NCI-H1930 (cell line): ENCODE data around the gene SRPRB.

ENCODE experiments used
- DNase-seq, 2 experiments: peaks; one replicate each; lab custom pipeline; 2025; lab: John Stamatoyannopoulos, UW

Gene SRPRB

DNA sequence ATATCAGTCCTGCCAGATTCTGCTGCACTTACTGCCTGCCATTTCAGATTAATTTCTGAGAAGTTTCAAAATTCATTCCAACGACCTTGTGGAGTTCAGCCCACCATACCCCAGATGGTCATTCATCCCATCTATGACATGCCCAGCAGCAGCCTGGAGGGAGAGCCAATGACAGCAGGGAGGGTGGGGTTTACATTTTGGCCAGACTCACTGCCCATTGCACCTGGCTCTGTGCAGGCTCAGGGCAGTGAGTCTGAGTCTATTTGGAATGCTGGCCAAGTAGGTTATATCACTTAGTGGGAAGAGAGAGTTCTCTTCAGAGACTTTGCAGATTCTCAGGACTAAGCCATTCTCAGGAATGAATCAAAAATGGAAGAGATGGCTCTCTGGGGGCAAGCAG is 21.5 kb downstream of the SRPRB start:
- DNase-seq: no peak

DNA sequence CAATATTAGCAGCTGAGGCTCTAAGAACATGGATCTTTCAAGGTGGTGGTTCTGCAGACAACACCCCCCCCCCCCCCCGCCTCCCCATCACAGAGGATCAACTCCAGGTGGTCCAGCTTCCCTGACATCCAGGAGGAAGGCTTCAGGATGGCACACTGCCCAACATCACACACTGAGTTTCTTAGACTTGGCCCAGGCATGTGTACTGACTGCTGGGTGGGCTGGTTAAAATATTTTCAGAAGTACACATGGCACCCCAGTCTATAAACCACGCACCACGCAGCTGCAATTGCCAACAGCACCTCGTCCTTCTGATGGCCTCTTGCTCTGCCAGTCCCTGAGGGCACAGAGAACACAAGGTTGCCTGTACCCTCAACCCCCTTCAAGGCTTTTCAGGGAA is 22.1 kb downstream of the SRPRB start:
- DNase-seq: no peak

DNA sequence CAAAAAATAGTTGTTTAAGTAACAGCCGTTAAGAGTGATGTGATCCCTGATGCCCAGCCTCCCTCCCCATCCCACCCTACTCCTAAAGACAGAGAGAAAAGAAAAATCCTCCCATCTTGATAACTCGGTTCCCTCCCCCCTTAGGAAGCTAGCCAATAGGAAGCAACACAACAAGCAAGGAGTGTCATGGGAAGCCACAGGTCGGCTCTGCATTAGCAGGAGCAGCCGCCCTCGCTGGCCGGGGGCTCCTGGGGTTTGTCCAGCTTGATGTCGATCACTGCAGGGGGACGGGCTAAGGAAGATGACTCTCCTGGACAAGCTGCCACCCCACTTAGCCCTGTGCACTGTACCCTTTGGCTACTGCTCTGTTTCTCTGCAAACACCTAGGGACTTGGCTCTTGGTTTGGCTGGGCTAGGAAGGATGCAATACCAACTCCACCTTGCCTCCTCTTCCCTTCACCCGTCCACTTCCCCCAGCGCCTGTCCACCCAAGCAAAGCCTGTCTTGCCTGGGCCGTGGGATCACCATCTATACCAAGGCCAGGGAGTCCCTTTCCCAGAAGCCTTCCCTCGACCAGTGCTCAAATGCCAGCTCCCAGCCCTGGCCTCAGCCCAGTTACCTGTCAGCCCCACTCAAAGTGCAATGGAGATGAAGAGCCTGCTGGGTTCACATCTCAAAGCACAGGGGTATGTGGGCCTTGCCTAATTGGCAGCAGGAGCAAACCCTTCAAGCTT is 23.1 kb downstream of the SRPRB start:
- DNase-seq: no peak

DNA sequence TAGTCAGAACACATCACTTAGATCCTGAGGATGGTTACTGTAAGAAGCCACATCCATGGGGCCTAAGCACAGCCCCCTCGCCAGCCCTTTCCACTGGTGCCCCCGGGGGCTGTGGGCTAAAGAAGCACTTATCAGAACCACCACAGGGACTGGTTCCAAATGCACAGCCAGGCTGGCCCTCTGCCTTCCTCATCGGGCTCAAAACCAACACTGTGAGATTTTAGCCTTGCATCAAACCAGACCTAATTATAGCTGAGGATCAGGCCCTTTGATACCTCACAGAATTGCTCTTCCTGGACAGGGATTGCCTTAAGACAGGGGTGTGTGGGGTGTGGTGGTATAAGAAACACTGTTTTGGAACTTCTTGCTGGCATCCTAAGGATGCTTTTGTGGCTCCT is 23.7 kb downstream of the SRPRB start:
- no peak for DNase-seq

DNA sequence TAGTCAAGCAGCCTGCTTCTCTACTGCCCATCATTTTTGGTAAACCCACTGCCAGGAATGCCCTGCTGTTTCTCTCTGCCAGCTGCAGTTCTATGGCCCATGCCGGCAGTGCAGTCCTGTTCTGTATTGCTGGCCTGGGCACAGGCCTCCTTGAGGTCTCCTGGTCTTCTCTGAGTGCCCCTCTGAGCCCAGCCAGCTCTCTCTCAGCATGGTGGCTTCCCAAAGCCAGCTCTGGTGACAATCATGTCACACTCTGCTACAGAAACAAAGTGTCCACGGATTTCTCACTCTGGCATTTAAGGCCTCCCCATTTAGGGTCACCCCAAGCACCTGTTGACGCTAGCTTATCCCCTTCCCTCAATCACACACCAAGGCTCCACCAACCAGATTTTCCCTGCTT is 24.5 kb downstream of the SRPRB start:
- no peak for DNase-seq

DNA sequence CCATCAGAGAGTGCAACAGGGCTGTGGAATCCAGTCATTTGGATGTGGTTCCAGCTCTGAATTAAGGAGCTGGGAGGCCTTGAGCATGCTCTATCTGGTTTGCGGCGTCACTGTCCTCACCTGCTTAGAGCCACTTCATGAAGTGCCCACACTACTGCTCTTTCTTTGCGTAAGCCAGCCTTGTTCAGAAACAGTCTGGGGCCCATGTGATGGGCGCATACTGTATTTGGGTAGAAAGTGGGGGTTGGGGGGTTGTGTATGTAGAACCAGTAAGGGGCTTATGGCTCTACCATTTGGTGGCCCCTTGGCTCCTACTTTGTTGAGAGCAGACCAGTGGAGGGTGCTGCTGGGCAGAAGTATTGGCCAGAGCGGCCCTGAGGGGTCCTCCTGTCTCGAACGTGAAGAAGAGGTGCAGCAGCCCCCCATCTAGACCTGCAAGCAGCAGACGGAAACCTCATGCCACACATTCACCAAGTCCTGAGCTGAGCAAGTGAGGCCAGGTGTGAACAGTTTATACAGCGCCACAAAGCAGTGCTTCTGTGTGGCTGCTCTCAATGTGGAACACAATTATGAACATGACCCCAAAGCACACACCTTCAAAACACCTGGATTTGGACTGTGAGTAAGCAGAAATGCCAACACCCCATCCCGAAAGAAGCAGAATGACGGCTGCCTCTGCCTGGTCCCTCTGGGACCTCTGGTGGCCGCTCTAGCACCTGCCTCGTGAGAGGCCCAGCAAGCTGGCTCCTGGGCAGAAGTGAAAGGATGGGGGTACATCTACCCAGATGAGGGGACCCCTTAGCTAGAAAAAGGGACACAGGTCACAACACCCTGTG is 26.6 kb downstream of the SRPRB start:
- DNase-seq: no peak

DNA sequence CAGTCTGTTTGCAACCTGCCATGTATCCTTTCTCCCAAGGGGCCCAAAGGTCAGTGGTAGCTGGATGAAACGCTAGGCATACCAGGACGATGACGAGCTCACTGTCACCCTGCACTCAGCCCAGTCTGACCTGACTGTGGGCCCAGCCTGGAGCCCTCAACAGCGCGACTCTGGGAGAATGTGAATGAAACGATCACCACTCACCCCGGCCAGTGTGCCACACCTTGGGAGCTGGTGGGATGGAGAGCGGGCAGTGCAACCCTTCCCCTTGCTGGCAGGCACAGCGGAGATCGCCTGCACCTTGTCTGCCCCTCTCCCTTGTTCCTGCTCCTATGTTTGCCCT is 27.2 kb downstream of the SRPRB start:
- no peak for DNase-seq

DNA sequence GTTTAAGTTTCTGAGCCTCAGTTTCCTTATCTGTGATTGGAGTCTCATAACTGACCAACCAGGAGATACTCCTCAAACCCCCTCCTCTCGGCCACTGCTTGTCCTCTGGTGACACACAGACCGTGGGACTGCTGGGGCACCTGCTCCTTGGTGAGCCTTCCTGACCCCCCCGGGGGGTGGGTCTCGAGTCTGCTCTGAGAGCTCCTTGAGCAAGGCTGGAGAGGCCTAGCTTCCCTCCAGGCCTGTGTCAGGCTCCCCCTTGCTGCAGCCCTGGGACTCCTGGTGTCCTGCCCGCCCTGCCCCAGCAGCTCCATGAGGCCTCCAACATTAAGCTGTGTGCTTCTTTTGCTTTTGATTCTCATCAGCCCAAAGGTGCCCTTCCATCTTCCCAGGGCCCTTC is 27.7 kb downstream of the SRPRB start:
- no peak for DNase-seq

DNA sequence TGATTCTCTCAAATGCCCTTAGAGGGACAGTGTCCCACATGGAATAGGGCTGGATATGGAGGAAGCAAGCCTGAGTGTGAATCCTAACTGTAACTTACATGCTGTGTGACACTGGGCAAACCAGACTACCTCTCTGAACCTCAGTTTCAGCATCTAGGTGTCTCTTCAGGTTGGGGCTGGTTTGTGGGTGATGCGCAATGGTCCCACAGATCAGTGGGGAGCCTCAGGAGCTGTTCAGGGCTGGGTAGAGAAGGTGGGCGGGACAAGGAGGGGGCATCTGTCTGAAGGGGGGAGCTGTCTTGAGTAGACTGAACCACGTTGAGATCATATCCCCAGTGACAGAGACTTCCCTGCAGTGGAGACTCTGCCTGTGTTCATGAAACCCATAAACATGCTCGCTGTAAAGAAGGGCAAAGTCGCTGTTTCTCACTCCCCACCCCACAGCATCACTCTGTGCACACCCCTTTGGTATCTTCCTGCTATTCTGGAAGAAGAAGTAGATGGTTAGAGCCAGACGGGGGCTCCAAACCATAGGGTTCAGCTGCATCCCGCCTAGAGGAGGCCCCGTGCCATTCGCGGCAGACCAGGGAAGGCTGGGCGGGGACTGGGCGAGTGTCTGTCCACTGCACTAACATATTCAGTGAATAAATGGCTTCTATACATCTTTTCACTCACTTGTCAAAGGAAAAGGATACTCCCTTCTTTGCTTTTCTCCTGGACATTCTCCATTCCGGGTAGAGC is 28.4 kb downstream of the SRPRB start:
- DNase-seq: no peak

DNA sequence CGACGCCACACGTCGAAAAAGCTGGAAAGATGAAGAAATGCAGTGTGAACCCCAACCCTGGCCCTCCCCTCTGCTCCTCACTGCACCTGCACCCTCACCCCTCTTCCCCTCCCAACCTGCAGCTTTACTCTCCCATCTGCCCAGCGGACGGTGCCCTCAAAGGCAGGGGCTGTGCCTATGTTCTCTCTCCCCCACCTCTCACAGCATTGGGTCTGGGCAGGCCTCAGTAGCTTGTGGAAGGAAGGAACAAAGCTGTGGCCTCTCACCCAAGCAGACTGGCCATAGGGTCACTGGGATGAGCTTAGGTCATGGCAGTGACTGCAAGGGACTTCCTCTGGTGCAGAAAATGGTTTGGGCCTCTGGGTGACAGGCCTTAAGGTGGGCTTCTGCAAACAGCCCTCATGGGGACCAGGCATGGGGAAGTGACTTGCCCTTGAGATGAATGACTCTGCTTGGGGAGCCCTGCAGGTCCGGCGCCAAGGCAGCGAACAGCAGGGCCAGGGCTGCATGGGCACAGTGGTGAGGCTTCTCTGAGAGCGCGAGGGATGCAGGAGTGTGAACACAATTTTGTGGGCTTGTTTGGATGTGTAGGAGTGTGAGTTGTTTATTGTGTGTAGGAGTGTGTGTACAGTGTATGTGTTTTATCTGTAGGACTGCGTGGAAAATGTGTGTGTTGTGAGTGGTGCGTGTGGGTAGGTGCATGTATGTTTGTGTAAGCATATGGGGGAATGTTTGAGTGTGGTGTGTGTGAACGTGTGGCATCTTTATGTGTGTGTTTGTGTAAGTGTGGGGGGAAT is 29.2 kb downstream of the SRPRB start:
- no peak for DNase-seq

DNA sequence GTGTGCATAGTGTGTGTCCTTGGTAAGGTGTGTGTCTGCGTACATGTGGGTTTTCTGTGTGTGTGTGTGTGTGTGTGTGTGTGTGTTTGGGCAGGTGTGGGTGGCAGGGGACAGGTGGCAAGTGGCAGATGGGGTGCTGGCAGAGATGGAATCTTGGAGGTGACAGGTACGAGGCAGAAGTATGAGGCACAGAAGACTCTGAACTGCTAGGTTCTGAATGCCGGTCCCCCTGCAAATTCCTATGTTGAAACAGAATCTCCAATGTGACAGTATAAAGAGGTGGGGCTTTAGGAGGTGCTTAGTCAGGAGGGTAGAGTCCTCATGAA is 29.8 kb downstream of the SRPRB start:
- no peak for DNase-seq

DNA sequence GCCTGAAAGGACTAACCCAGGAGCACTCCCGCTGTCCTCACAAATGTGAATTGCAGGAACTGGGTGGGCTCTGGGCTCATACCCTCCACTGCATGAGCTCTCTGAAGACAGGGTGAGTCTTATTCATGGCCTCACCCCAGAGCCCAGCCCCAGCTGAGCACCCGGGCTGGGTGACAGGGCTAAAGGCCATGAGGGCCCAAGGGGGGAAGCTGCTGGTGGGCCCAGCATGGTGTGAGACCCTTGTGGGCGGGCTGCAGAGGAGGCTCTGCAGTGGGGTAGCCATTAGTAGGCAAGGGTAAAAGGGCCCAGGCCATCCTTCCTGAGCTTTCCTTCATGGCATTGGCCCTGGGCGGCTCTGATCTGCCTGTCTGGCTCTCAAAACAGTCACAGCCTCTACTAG is 30.3 kb downstream of the SRPRB start:
- no peak for DNase-seq

DNA sequence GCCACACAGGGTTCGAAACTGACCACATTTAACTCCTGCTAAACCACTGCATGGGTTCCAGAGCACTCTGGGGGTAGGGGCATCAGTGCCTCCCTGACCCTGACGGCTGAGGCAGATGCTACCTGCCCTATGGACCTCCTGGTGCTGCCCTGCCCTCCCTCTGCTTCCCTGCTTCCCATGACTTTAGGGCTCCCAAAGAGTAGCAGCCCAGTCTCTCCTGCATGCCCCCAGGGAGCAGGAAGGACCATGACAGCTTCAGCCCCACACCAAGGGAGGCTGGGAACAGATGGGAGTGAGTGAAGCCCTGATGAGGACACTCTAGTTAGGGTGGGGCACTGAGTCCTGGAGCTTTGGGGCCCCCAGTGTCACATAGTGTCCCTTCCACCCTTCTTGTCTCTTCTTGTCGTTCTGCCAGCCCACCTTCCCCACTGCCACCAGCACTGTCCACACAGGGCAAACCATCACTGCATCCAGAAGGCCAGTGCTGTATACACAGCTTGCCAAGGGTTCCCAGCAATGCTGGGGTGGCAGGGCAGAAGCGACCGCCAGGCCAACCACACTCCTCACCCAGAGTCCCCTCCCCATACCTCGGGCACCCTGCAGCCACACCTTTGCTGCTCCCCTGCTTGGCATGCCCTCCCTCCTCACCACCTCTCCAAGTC is 31.0 kb downstream of the SRPRB start:
- no peak for DNase-seq

DNA sequence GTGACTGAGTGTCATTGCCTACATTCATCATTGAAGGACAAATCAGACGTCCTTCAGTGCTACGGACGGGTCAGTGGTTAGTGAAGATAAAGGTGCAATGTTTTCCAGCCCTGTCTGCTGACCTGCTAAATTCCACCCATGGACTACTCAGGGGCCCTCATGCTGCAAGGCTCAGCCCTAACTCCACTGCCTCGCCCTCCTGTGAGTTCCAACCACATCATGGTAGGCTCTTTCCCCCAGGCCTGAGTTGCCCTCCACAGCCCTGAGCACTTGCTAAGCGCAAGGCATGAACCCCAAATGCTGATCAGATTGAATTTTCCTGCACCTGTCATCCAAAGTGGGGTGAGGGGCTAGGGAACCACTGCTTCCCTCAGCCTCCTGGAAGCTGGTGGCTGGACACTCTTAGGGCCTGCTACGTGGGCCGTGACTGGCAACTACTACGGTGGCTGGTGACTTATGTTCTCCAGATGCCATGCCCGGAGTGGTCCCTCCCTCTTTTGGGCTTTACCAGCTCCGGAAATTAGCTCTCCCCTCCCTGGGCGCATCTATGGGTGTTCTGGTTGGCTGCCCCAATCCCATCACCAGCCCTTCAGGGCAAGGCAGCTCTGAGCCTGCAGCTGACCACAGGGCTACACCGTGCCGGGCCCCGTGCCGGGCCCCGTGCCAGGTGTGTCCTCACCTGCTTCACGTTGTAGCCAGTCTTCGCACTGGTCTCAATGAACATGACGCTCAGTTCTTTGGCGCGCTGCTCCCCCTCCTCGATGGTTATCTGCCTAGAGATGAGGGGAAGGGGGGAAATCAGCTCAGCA is 32.1 kb downstream of the SRPRB start:
- DNase-seq: no peak

DNA sequence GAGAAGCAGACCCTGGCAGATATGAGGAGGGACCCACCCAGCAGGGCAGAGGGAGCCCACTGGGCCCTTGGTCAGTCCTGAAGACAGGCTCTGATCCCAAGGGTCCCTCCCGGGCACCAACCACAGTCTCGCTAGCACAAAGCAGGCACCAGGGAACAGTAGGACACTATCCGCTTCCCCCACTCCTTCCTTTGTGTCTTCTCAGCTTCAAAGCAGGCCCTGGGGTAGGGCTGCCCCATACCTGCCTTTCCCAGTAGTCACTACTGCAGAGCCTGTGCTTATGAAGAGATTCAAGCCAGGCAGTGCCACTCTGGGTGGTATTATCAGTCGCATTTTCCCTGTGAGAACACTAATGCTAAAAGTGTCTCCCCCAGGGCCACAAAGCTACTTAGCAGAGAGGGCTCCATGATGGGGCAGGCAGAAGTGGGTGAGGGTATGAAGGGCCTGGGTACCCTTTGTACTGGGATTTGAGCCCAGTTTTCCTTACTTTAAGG is 32.7 kb downstream of the SRPRB start:
- no peak for DNase-seq

DNA sequence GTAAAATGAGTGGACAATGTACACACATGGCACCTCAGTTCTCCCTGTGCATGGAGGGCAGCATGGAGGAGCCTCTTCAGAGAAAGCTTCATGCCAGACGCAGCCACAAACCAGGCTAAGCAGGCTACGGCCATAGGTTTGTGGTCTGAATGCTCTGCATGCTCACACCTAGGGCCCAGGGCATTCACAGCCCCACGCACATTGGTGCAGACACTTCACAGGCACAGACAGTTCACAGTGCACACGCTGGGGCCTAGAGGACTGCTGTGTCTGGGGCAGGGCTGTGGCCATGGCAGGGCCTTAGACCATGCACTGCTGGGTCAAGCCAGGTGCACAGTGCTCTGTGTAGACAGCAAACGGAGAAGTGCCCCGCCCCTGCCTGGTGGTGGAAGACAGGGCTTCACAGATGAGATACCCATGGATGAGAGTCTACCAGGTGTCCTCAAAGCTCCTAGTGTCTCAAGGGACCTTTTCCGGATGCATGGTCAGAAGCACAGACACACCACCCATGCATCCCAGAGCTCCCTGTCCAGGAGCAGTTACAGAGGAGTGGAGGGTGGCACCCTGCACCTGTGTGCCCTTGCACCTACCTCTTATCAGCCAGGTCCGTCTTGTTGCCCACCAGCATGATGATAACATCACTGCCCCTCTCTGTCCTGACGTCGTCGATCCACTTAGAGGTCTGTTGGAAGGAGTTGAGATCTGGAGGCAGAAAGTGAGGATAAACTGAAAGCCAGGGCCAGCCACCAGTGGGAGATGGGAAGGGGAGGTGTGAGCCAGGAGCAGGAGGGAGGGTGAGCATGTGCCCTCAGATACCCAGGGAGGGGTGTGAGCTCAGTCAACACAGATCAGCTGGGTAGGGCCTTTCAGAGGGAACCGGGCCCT is 33.5 kb downstream of the SRPRB start:
- DNase-seq: no peak

DNA sequence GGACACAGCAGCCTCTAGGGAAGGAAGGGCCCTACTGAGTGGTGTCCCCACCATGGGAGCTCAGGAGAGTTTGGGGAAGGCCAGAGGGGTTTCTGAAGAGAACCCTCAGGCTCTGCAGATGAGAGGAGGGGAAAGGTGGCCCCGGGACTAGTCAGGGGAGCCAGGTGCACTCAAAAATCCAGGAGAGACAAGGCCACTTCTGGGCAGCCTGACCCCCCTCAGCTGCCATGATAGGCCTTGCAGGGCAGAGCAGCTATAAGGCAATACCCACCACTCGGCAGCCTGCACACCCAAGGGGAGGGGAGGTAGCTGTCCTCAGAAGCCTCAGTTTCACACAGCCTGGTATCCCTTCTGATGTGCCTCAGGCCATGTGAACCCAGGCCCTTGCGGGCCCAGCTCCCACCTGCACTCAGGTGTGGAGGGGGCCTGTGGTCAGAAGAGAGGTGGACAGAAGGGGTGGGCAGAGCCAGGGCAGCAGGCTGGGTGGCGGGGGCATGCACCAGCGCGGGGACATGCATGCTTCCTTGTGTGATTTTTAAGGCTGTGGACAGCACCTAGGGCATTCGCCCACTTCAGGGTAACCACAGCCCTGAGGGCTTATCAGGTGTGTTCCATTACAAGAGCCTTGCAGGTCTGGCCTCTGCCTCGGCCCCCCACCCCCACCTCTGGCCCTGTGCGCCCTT is 34.6 kb downstream of the SRPRB start:
- no peak for DNase-seq

DNA sequence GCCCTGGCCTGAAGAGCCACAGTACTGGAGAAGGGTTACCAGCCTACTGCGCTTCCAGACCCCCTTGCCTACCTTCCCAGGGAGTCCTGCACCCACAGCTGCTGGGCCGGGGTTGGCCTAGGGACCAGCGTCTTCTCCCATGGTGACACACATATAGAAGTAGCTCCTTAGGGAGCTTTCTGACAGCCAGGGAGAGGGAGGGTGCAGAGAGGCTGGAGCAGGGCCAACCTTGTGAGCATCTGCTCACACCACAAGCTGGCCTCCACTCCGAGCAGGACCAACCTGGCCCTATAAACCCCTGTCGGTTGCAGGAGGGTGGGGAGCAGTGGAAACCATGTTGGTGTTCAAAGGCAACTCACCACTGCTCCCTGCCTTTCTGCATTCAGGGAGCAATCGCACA is 35.2 kb downstream of the SRPRB start:
- DNase-seq: no peak

DNA sequence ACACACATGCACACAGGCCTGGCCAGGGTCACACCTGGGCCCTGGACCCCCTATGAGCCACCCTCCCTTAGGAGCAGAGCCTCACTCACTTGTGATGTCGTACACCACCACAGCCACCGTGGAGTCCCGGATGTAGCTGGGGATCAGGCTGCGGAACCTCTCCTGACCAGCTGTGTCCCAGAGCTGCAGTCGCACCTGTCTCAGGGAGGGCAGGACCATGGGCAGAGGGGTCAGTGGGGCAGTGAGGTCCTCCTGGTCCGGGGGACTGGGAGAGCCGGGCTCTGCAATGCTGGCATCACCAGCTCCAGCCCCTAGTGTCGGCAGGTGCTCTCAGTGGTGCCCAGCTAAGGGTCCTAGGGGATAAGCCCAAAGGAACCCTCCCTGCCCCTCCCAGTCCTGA is 35.6 kb downstream of the SRPRB start:
- no peak for DNase-seq
